Gastrocnemius medialis (tissue), 4 donors: ENCODE data around the gene INS.

Experiments
- POLR2A ChIP-seq, 2 donors: fragments of 450-650 bp; IDR thresholded peaks; one replicate each; pipeline ENCODE4 v1.6.1; 2017; ENCODE audit warnings: antibody characterized with exemption in 2 of 2, mild to moderate bottlenecking in 2 of 2, moderate library complexity in 2 of 2
- TF ChIP-seq, protein P1 (sequence below), 5 experiments: fragments of 450-650 bp in 3 of 5; fragments of 200-600 bp in 2 of 5; sonication (generic) in 2 of 5; IDR thresholded peaks in 4 of 5; conservative IDR thresholded peaks in 1 of 5; 1 replicate in 4 of 5; 2 replicates in 1 of 5; pipeline ENCODE4 v1.5.1; 2016 to 2019; ENCODE audit warnings: antibody characterized with exemption in 5 of 5, mild to moderate bottlenecking in 3 of 5, moderate library complexity in 3 of 5

DNA sequence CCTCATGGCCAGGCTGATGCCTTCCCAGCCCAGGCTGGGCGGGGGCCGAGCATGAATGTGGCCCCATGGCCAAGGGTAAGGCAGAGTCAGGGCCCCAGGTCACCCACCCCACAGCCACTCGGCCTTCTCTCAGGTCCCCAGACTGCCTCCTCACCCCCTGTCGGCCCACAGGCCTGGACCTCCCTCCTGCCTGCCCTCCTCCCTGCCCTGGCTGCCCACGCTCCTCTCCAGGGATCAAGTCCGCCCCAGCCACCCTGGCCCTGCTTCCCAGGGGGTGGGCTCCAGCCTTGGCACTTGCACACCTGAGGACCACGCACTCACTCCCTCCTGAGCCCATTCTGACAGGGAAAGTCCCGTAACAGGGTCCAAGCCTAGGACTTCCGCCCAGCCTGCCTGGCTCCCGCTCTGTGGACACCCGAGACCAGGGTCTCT is 48.4 kb upstream of the INS start:
- TF ChIP-seq, protein P1, sequence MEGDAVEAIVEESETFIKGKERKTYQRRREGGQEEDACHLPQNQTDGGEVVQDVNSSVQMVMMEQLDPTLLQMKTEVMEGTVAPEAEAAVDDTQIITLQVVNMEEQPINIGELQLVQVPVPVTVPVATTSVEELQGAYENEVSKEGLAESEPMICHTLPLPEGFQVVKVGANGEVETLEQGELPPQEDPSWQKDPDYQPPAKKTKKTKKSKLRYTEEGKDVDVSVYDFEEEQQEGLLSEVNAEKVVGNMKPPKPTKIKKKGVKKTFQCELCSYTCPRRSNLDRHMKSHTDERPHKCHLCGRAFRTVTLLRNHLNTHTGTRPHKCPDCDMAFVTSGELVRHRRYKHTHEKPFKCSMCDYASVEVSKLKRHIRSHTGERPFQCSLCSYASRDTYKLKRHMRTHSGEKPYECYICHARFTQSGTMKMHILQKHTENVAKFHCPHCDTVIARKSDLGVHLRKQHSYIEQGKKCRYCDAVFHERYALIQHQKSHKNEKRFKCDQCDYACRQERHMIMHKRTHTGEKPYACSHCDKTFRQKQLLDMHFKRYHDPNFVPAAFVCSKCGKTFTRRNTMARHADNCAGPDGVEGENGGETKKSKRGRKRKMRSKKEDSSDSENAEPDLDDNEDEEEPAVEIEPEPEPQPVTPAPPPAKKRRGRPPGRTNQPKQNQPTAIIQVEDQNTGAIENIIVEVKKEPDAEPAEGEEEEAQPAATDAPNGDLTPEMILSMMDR (IDR thresholded peaks at IDR 0.05 in 4 of 5, conservative IDR thresholded peaks at IDR 0.05 in 1 of 5): no peak
- no peak for TF ChIP-seq POLR2A (IDR thresholded peaks at IDR 0.05)
